GM12801 (cell line): ENCODE results near the gene PAQR5.

Experiments used
- CTCF ChIP-seq: IDR thresholded peaks from one replicate; pipeline ENCODE4 v1.5.1; 2011; ENCODE audit warnings: control low read depth; ENCODE audit not compliant: insufficient read length; ENCODE audit errors: extremely low read depth

Gene PAQR5

GRCh38 chr15:69275933-69276560, 22.7 kb upstream of the PAQR5 start:
- TF ChIP-seq CTCF, result no peak

- no peak for TF ChIP-seq CTCF
These were observed 21.4 kb upstream of the PAQR5 start for GRCh38 chr15:69277316-69277715.

GRCh38 chr15:69279636-69280035, 19.1 kb upstream of the PAQR5 start:
- no peak for TF ChIP-seq CTCF

GRCh38 chr15:69280783-69281182, 17.9 kb upstream of the PAQR5 start:
- TF ChIP-seq CTCF, result no peak

- TF ChIP-seq CTCF, result no peak
These were observed 16.5 kb upstream of the PAQR5 start for GRCh38 chr15:69282104-69282743.

GRCh38 chr15:69285834-69286233, 12.9 kb upstream of the PAQR5 start:
- TF ChIP-seq CTCF, result no peak

- TF ChIP-seq CTCF, result no peak
These were observed 10.7 kb upstream of the PAQR5 start for GRCh38 chr15:69288011-69288410.
